ENCODE results near the gene RPS24. TPM values are rescaled to one million over a fixed set of nuclear protein-coding genes. Genes with fewer than 3 reads are reported as not detected.

The RPS24 gene
- total and polyA plus RNA-seq, 2 of the 13 experiments (the other 11 are each of a cell fraction or from before 2014, with no cell fraction given): 2,690 to 3,319 TPM

GRCh38 chr10:77989081-77989724 lies 44.5 kb upstream of the RPS24 start (continued):
- no peak for TF ChIP-seq ZNF691 (CRISPR knock-in tag; IDR thresholded peaks at IDR 0.05; ENCODE audit: borderline replicate concordance, low read depth)
- TF ChIP-seq MED13 (CRISPR knock-in tag; IDR thresholded peaks at IDR 0.05): no peak
- TF ChIP-seq ZNF607 (CRISPR knock-in tag; IDR thresholded peaks at IDR 0.05; ENCODE audit: borderline replicate concordance): peak; percentile 31; the same call in 1 of the 2 replicates
- TF ChIP-seq GABPA (IDR thresholded peaks at IDR 0.05; ENCODE audit: low read depth, low read length): no peak
- peak; percentile 45; the same call in 1 of the 2 replicates for TF ChIP-seq GABPA (CRISPR knock-in tag; IDR thresholded peaks at IDR 0.05; ENCODE audit: low read depth)
- TF ChIP-seq ZNF207 (IDR thresholded peaks at IDR 0.05; ENCODE audit: borderline replicate concordance): no peak
- 0 out of 2 replicates have a peak, but pooled peaks have one; percentile 26 for TF ChIP-seq KMT2A (CRISPR knock-in tag; IDR thresholded peaks at IDR 0.05)
- no peak for TF ChIP-seq BATF2 (CRISPR knock-in tag; IDR thresholded peaks at IDR 0.05)
- TF ChIP-seq ZNF205 (CRISPR knock-in tag; IDR thresholded peaks at IDR 0.05): peak; percentile 57; the same call in 1 of the 2 replicates
- peak; percentile 77; the same call in 1 of the 2 replicates for TF ChIP-seq REPIN1 (CRISPR knock-in tag; IDR thresholded peaks at IDR 0.05; ENCODE audit: borderline replicate concordance, low read depth)
- TF ChIP-seq MYPOP (CRISPR knock-in tag; IDR thresholded peaks at IDR 0.05): no peak
- TF ChIP-seq MNT (IDR thresholded peaks at IDR 0.05): no peak
- TF ChIP-seq GATAD2A (CRISPR knock-in tag; IDR thresholded peaks at IDR 0.05): peak; percentile 93
- no peak for TF ChIP-seq PHB2 (IDR thresholded peaks at IDR 0.05; ENCODE audit: partially characterized antibody)
- TF ChIP-seq MXD1 (CRISPR knock-in tag; IDR thresholded peaks at IDR 0.05): no peak
- peak; percentile 77; the same call in 1 of the 2 replicates for TF ChIP-seq BRCA1 (CRISPR knock-in tag; IDR thresholded peaks at IDR 0.05)
- TF ChIP-seq ZNF576 (CRISPR knock-in tag; IDR thresholded peaks at IDR 0.05): no peak
- TF ChIP-seq RBAK (CRISPR knock-in tag; IDR thresholded peaks at IDR 0.05): no peak
- peak; percentile 85 for TF ChIP-seq ZNF501 (CRISPR knock-in tag; IDR thresholded peaks at IDR 0.05)
- TF ChIP-seq ZNF44 (CRISPR knock-in tag; IDR thresholded peaks at IDR 0.05): no peak
- TF ChIP-seq KLF16 (CRISPR knock-in tag; IDR thresholded peaks at IDR 0.05): peak in 1 of 2 experiments; percentile 45; a peak in 1 of 4 replicates
- TF ChIP-seq RFX5 (IDR thresholded peaks at IDR 0.05; ENCODE audit: low read depth, low read length): no peak
- TF ChIP-seq YEATS4 (CRISPR knock-in tag; IDR thresholded peaks at IDR 0.05; ENCODE audit: borderline replicate concordance): peak; percentile 56; the same call in 1 of the 2 replicates

Measured in HepG2 (cell line).